Ovary (tissue), 3 donors: ENCODE measurements around the gene BEND6.

Experiments
- POLR2A ChIP-seq: fragments of 450-650 bp; IDR thresholded peaks from one replicate; pipeline ENCODE4 v1.6.1; 2017; ENCODE audit warnings: antibody characterized with exemption, mild to moderate bottlenecking, moderate library complexity
- TF ChIP-seq, protein P1 (sequence below), 3 donors: fragments of 450-650 bp in 2 of 3; fragments of 200-600 bp in 1 of 3; IDR thresholded peaks; one replicate each; pipeline versions ENCODE4 v1.5.1 to v1.8.0; 2016 to 2022; ENCODE audit warnings: antibody characterized with exemption in 3 of 3, mild to moderate bottlenecking in 1 of 3
- donor health status: DM: no; HTN: no; CAD: no.

- TF ChIP-seq, protein P1, sequence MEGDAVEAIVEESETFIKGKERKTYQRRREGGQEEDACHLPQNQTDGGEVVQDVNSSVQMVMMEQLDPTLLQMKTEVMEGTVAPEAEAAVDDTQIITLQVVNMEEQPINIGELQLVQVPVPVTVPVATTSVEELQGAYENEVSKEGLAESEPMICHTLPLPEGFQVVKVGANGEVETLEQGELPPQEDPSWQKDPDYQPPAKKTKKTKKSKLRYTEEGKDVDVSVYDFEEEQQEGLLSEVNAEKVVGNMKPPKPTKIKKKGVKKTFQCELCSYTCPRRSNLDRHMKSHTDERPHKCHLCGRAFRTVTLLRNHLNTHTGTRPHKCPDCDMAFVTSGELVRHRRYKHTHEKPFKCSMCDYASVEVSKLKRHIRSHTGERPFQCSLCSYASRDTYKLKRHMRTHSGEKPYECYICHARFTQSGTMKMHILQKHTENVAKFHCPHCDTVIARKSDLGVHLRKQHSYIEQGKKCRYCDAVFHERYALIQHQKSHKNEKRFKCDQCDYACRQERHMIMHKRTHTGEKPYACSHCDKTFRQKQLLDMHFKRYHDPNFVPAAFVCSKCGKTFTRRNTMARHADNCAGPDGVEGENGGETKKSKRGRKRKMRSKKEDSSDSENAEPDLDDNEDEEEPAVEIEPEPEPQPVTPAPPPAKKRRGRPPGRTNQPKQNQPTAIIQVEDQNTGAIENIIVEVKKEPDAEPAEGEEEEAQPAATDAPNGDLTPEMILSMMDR (IDR thresholded peaks at IDR 0.05), result no peak
- TF ChIP-seq POLR2A, result no peak
Observed at GRCh38 chr6:56927538-56928453, 27.1 kb upstream of the BEND6 start.
